ENCODE data around the gene ANP32A. TPM values are rescaled to one million over a fixed set of nuclear protein-coding genes. Genes with fewer than 3 reads are reported as not detected.

The ANP32A gene
- total RNA-seq, result 65.0 and 74.1 TPM in 2 replicates

GRCh38 chr15:68820295-68821189 is at the start of gene ANP32A:
Gene ANP32A (minus strand): TSS chr15:68820895. CDS start chr15:68820751, 144 bp downstream.

Small RNA genes lying within 50 kb of the gene (small RNA-seq; reads per million reads assigned to genes)
- not detected for gene MIR4312

Other genes with a start within 250 kb of the ANP32A start
- 4.2 and 4.6 TPM in 2 replicates for gene CORO2B, start 241.9 kb downstream of the ANP32A start, total RNA-seq
- gene SPESP1, start 109.6 kb upstream of the ANP32A start, total RNA-seq, result 2.3 and 5.9 TPM in 2 replicates
- gene NOX5, start 193.8 kb upstream of the ANP32A start, total RNA-seq, result 0.33 TPM in 1 of 2 replicates, not detected in the other

Measured in vein endothelial cell (primary cell).